BLaER1 treated with 17β-estradiol and CSF1 and Interleukin-3, amounts not matched to agents 10 nM and 100 nM (cell line): ENCODE results near the gene SH3YL1.
A peak's percentile ranks its signal among the peaks of the same experiment; 100 is the strongest.

ENCODE experiments used
- H3K27ac ChIP-seq, 11 experiments: shearing (Covaris generic); formaldehyde crosslinking; 2 replicates each; pipeline ENCODE4 v1.8.1; 2022
- H3K27me3 ChIP-seq, 11 experiments: shearing (Covaris generic); formaldehyde crosslinking; 2 replicates each; pipeline ENCODE4 v1.8.1; 2022
- H3K36me3 ChIP-seq, 11 experiments: shearing (Covaris generic); formaldehyde crosslinking; 2 replicates each; pipeline ENCODE4 v1.8.1; 2022
- H3K4me1 ChIP-seq, 10 experiments: shearing (Covaris generic); formaldehyde crosslinking; 2 replicates each; pipeline ENCODE4 v1.8.1; 2022
- H3K4me2 ChIP-seq, 11 experiments: shearing (Covaris generic); formaldehyde crosslinking; 2 replicates each; pipeline ENCODE4 v1.8.1; 2022
- H3K4me3 ChIP-seq, 10 experiments: shearing (Covaris generic); formaldehyde crosslinking; 2 replicates each; pipeline ENCODE4 v1.8.1; 2022
- H3K9ac ChIP-seq, 11 experiments: shearing (Covaris generic); formaldehyde crosslinking; 2 replicates each; pipeline ENCODE4 v1.8.1; 2022
- H3K9me3 ChIP-seq, 11 experiments: shearing (Covaris generic); formaldehyde crosslinking; replicated peaks in 1 of 11; 2 replicates each; pipeline ENCODE4 v1.8.1; 2022
- H4K20me1 ChIP-seq, 11 experiments: shearing (Covaris generic); formaldehyde crosslinking; 2 replicates each; pipeline ENCODE4 v1.8.1; 2022
- Cebpa-rat ChIP-seq, 11 experiments: shearing (Covaris generic); IDR thresholded peaks; 2 replicates each; pipeline ENCODE4 v1.8.1; 2022

Gene SH3YL1

GRCh38 chr2:193141-193671 lies 70.6 kb downstream of the SH3YL1 start:
- no peak overlapping the region for H3K4me3 ChIP-seq
- H3K4me1 ChIP-seq: peaks cover 0 to 4% (median 0%) of the 10 kb centered on the region in 10 experiments; a peak in 2 of 20 replicates
- H3K27ac ChIP-seq: no peak overlapping the region
- no peaks in the 10 kb centered on the region for H3K27me3 ChIP-seq
- H3K9ac ChIP-seq: no peak overlapping the region
- peaks cover 27 to 32% (median 28%) of the 10 kb centered on the region in 11 experiments for H3K9me3 ChIP-seq
- TF ChIP-seq Cebpa-rat (IDR thresholded peaks at IDR 0.05): no peak
- H3K4me2 ChIP-seq: no peak overlapping the region
- no peaks in the 10 kb centered on the region for H4K20me1 ChIP-seq
- no peaks in the 10 kb centered on the region for H3K36me3 ChIP-seq

- Histone ChIP-seq H3K4me3 (no peak overlapping the region), H4K20me1 (no peaks in the 10 kb centered on the region), H3K4me2 (no peak overlapping the region), H3K27ac (no peak overlapping the region), H3K9me3 (peaks cover 43 to 49% (median 45%) of the 10 kb centered on the region in 11 experiments), H3K9ac (no peak overlapping the region), H3K27me3 (no peaks in the 10 kb centered on the region), H3K4me1 (peaks cover 0 to 4% (median 0%) of the 10 kb centered on the region in 10 experiments; a peak in 2 of 20 replicates), H3K36me3 (no peaks in the 10 kb centered on the region)
- 0 out of 22 replicates have a peak, but pooled peaks of 1 of the 11 experiments have one; percentile 11 for TF ChIP-seq Cebpa-rat (IDR thresholded peaks at IDR 0.05)
Measured at GRCh38 chr2:191311-192190, 72.3 kb downstream of the SH3YL1 start.

- Histone ChIP-seq H3K9ac (no peak overlapping the region), H4K20me1 (no peaks in the 10 kb centered on the region), H3K27me3 (no peaks in the 10 kb centered on the region), H3K9me3 (peaks cover 74 to 84% (median 81%) of the 10 kb centered on the region in 11 experiments), H3K4me2 (no peak overlapping the region), H3K36me3 (no peaks in the 10 kb centered on the region; a peak in 1 of 22 replicates), H3K4me3 (no peak overlapping the region), H3K27ac (no peak overlapping the region), H3K4me1 (peaks cover 0 to 13% (median 0%) of the 10 kb centered on the region in 10 experiments; a peak in 5 of 20 replicates)
- TF ChIP-seq Cebpa-rat (IDR thresholded peaks at IDR 0.05): no peak
Measured at GRCh38 chr2:187825-188224, 76.0 kb downstream of the SH3YL1 start.

- Histone ChIP-seq H3K9ac (no peak overlapping the region), H3K27ac (no peak overlapping the region), H3K4me3 (no peak overlapping the region), H3K9me3 (peaks cover 74 to 93% (median 86%) of the 10 kb centered on the region in 11 experiments), H3K4me2 (peak overlapping the region in 1 of 11 experiments; percentile 16; a peak in 1 of 22 replicates), H3K27me3 (no peaks in the 10 kb centered on the region), H3K4me1 (peaks cover 0 to 13% (median 0%) of the 10 kb centered on the region in 10 experiments; a peak in 3 of 20 replicates), H3K36me3 (no peaks in the 10 kb centered on the region; a peak in 1 of 22 replicates), H4K20me1 (no peaks in the 10 kb centered on the region)
- TF ChIP-seq Cebpa-rat (IDR thresholded peaks at IDR 0.05): no peak
Measured at GRCh38 chr2:185221-185620, 78.6 kb downstream of the SH3YL1 start.

- no peak for TF ChIP-seq Cebpa-rat (IDR thresholded peaks at IDR 0.05)
- Histone ChIP-seq H3K36me3 (no peaks in the 10 kb centered on the region; a peak in 1 of 22 replicates), H3K9ac (no peak overlapping the region), H3K27me3 (no peaks in the 10 kb centered on the region), H3K27ac (no peak overlapping the region), H3K9me3 (peaks cover 71 to 92% (median 84%) of the 10 kb centered on the region in 11 experiments), H3K4me3 (no peak overlapping the region), H4K20me1 (no peaks in the 10 kb centered on the region), H3K4me2 (peak overlapping the region in 2 of 11 experiments; percentile 1 to 16; a peak in 2 of 22 replicates), H3K4me1 (peaks cover 0 to 13% (median 0%) of the 10 kb centered on the region in 10 experiments; a peak in 3 of 20 replicates)
Measured at GRCh38 chr2:184695-185094, 79.1 kb downstream of the SH3YL1 start.

- no peak for TF ChIP-seq Cebpa-rat (IDR thresholded peaks at IDR 0.05)
- H3K4me2 ChIP-seq: no peak overlapping the region
- no peaks in the 10 kb centered on the region for H3K27me3 ChIP-seq
- H4K20me1 ChIP-seq: no peaks in the 10 kb centered on the region
- no peak overlapping the region for H3K27ac ChIP-seq
- peaks cover 56 to 77% (median 69%) of the 10 kb centered on the region in 11 experiments for H3K9me3 ChIP-seq
- H3K9ac ChIP-seq: no peak overlapping the region
- H3K36me3 ChIP-seq: no peaks in the 10 kb centered on the region; a peak in 1 of 22 replicates
- H3K4me3 ChIP-seq: no peak overlapping the region
- peaks cover 0 to 13% (median 0%) of the 10 kb centered on the region in 10 experiments; a peak in 3 of 20 replicates for H3K4me1 ChIP-seq
Measured at GRCh38 chr2:182509-183122, 81.2 kb downstream of the SH3YL1 start.

GRCh38 chr2:180311-180710 lies 83.5 kb downstream of the SH3YL1 start:
- no peaks in the 10 kb centered on the region for H4K20me1 ChIP-seq
- no peak overlapping the region for H3K4me3 ChIP-seq
- peaks cover 33 to 54% (median 48%) of the 10 kb centered on the region in 11 experiments for H3K9me3 ChIP-seq
- TF ChIP-seq Cebpa-rat (IDR thresholded peaks at IDR 0.05): no peak
- no peak overlapping the region for H3K9ac ChIP-seq
- peaks cover 3 to 14% (median 11%) of the 10 kb centered on the region in 10 experiments; a peak in 17 of 20 replicates for H3K4me1 ChIP-seq
- no peak overlapping the region for H3K4me2 ChIP-seq
- no peaks in the 10 kb centered on the region; a peak in 1 of 22 replicates for H3K36me3 ChIP-seq
- no peaks in the 10 kb centered on the region for H3K27me3 ChIP-seq
- H3K27ac ChIP-seq: no peak overlapping the region

GRCh38 chr2:179886-180285 lies 83.9 kb downstream of the SH3YL1 start:
- Histone ChIP-seq H3K4me1 (peaks cover 3 to 14% (median 10%) of the 10 kb centered on the region in 10 experiments; a peak in 17 of 20 replicates), H3K9me3 (peaks cover 29 to 50% (median 45%) of the 10 kb centered on the region in 11 experiments), H3K27ac (no peak overlapping the region), H3K9ac (no peak overlapping the region), H3K4me3 (no peak overlapping the region), H3K36me3 (no peaks in the 10 kb centered on the region; a peak in 1 of 22 replicates), H3K4me2 (no peak overlapping the region), H3K27me3 (no peaks in the 10 kb centered on the region), H4K20me1 (no peaks in the 10 kb centered on the region)
- TF ChIP-seq Cebpa-rat (IDR thresholded peaks at IDR 0.05): no peak

- peaks cover 14 to 28% (median 24%) of the 10 kb centered on the region in 11 experiments for H3K9me3 ChIP-seq
- H3K4me1 ChIP-seq: peaks cover 0 to 14% (median 9%) of the 10 kb centered on the region in 10 experiments; a peak in 14 of 20 replicates
- no peak overlapping the region for H3K9ac ChIP-seq
- TF ChIP-seq Cebpa-rat (IDR thresholded peaks at IDR 0.05): no peak
- H3K27me3 ChIP-seq: no peaks in the 10 kb centered on the region
- H3K27ac ChIP-seq: no peak overlapping the region
- no peak overlapping the region for H3K4me2 ChIP-seq
- H3K36me3 ChIP-seq: no peaks in the 10 kb centered on the region
- no peak overlapping the region for H3K4me3 ChIP-seq
- no peaks in the 10 kb centered on the region for H4K20me1 ChIP-seq
Measured at GRCh38 chr2:177733-178132, 86.1 kb downstream of the SH3YL1 start.
